ENCODE data around the gene GAS2.

GAS2 gene

DNA sequence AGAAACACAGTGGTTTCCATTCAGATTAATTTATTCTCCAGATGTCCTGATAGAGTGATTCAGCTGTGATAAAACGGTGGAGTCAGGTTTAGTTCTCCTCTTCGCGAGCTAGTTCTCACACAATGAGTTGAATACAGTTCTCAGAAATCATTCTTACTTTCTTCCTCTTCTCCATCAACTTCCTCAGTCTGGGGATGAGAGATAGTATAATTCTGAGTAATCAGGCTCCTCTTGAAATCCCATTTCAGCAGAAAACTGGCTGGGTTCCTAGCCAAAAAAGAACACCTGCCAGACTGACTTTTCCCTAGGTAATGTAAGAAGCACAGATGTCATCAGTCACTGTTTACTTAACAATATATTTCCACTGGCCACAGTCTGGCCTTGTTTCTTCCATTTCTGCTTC is 86.5 kb downstream of the GAS2 start:
- H3K9ac ChIP-seq (ENCODE audit: insufficient read length, low read depth): no peak overlapping the region
- DNase-seq (ENCODE audit: low read depth, low spot score): no peak

DNA sequence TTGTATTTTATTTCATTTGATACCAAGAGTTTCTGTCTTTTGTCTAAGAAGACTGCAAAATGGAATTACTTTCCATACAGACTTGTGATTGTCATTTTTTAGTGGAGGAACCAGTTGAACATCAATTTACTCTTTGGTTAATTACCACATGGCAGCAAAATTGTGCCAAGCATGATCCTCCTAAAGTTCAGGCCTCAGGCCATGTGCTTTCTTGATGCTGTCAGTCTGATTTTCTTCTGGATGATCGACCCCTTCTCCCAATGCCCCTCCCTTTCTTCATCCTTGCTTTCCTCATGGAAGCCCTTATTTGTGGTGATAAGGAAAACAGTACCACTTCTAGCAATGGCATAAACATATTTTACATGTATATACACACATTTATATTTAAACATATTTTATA is 87.0 kb downstream of the GAS2 start:
- Histone ChIP-seq H3K27me3 (ENCODE audit: insufficient read depth, insufficient read length) (no peaks in the 10 kb centered on the region), H3K9ac (ENCODE audit: insufficient read length, low read depth) (no peak overlapping the region), H3K4me3 (ENCODE audit: insufficient read length, low read depth) (no peak overlapping the region), H3K4me1 (ENCODE audit: insufficient read depth, insufficient read length) (no peaks in the 10 kb centered on the region), H3K36me3 (ENCODE audit: insufficient read depth, insufficient read length, low read length) (no peaks in the 10 kb centered on the region), H3K9me3 (ENCODE audit: insufficient read depth, low read length) (no peaks in the 10 kb centered on the region)
- TF ChIP-seq YY1 (IDR thresholded peaks at IDR 0.05; ENCODE audit: insufficient read depth, insufficient read length) (no peak), SUZ12 (IDR thresholded peaks at IDR 0.05; ENCODE audit: extremely low read depth, insufficient read depth, insufficient read length) (no peak), ZNF274 (IDR thresholded peaks at IDR 0.05; ENCODE audit: low read depth, low read length) (no peak)
- no peak for DNase-seq (ENCODE audit: low read depth, low spot score)

More for the DNA sequence above, 86.5 kb downstream of the GAS2 start:
- Histone ChIP-seq H3K9me3 (ENCODE audit: insufficient read depth, low read length) (no peaks in the 10 kb centered on the region), H3K36me3 (ENCODE audit: insufficient read depth, insufficient read length, low read length) (no peaks in the 10 kb centered on the region), H3K4me3 (ENCODE audit: insufficient read length, low read depth) (no peak overlapping the region), H3K27me3 (ENCODE audit: insufficient read depth, insufficient read length) (no peaks in the 10 kb centered on the region), H3K4me1 (ENCODE audit: insufficient read depth, insufficient read length) (no peaks in the 10 kb centered on the region)
- TF ChIP-seq ZNF274 (IDR thresholded peaks at IDR 0.05; ENCODE audit: low read depth, low read length) (no peak), YY1 (IDR thresholded peaks at IDR 0.05; ENCODE audit: insufficient read depth, insufficient read length) (no peak), SUZ12 (IDR thresholded peaks at IDR 0.05; ENCODE audit: extremely low read depth, insufficient read depth, insufficient read length) (no peak)

DNA sequence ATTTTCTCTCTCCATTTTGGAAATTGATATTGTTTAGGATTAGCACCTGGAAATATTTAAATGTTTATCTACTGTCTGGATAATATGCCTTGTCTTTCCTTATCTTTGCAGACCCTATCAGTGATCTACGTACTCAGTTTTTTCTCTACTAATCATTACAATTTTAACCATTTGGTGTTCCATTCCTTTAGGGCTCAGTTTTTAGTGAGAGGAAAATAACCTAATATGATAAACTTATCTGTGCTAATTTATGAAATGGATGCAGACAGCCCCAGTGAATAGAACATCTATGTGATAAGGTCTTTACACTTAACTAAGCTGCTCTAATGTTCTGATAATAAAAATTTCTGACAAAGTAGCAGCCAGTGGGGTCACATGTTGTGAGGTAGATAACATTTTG is 94.7 kb downstream of the GAS2 start:
- Histone ChIP-seq H3K4me3 (ENCODE audit: insufficient read length, low read depth) (no peak overlapping the region), H3K9me3 (ENCODE audit: insufficient read depth, low read length) (no peaks in the 10 kb centered on the region), H3K9ac (ENCODE audit: insufficient read length, low read depth) (no peak overlapping the region)

DNA sequence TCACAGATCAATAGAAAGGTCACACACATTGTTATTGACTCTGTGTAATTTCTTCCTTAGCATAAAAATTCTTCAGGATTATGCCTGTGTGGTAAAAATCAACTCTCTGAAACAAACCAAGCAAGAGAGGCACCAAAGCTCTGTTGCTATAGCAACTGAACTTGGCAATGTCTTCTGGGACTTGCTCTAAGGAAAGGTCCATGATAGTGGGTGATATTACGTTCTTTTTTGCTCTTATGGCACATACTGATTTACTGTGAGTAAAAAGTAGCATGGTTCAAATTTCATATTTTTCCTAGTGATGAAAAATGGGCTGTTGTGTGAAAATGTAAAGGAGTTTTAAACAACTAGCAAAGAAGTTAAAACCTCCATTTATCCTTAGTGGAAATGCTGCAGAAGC is 96.8 kb downstream of the GAS2 start:
- Histone ChIP-seq H3K27me3 (ENCODE audit: insufficient read depth, insufficient read length) (no peaks in the 10 kb centered on the region), H3K9me3 (ENCODE audit: insufficient read depth, low read length) (no peaks in the 10 kb centered on the region), H3K36me3 (ENCODE audit: insufficient read depth, insufficient read length, low read length) (no peaks in the 10 kb centered on the region), H3K4me1 (ENCODE audit: insufficient read depth, insufficient read length) (no peaks in the 10 kb centered on the region), H3K4me3 (ENCODE audit: insufficient read length, low read depth) (no peak overlapping the region), H3K9ac (ENCODE audit: insufficient read length, low read depth) (no peak overlapping the region)
- no peak for DNase-seq (ENCODE audit: low read depth, low spot score)
- TF ChIP-seq ZNF274 (IDR thresholded peaks at IDR 0.05; ENCODE audit: low read depth, low read length): no peak
- no peak for TF ChIP-seq SUZ12 (IDR thresholded peaks at IDR 0.05; ENCODE audit: extremely low read depth, insufficient read depth, insufficient read length)
- no peak for TF ChIP-seq YY1 (IDR thresholded peaks at IDR 0.05; ENCODE audit: insufficient read depth, insufficient read length)

More for the DNA sequence above, 94.7 kb downstream of the GAS2 start:
- DNase-seq (ENCODE audit: low read depth, low spot score): no peak
- Histone ChIP-seq H3K36me3 (ENCODE audit: insufficient read depth, insufficient read length, low read length) (no peaks in the 10 kb centered on the region), H3K4me1 (ENCODE audit: insufficient read depth, insufficient read length) (no peaks in the 10 kb centered on the region), H3K27me3 (ENCODE audit: insufficient read depth, insufficient read length) (no peaks in the 10 kb centered on the region)
- TF ChIP-seq ZNF274 (IDR thresholded peaks at IDR 0.05; ENCODE audit: low read depth, low read length) (no peak), YY1 (IDR thresholded peaks at IDR 0.05; ENCODE audit: insufficient read depth, insufficient read length) (no peak), SUZ12 (IDR thresholded peaks at IDR 0.05; ENCODE audit: extremely low read depth, insufficient read depth, insufficient read length) (no peak)

DNA sequence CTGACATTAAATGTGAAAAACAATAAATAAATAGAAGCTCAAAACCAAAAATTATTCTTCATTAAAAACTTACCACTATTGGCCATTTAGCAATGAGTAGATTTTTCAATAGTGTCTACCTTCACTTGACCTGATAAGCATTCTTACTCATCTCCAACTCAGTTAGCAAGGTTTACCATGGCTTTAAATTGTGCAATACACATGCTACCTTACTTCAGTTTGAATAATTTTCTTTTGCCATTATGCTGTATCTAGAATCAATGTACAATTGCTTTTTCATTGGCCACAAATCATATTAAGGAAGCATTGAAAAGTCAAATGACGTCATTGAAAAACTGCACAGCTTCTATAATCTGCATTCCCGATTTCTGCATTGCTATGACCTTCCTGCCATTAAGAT is 98.3 kb downstream of the GAS2 start:
- no peaks in the 10 kb centered on the region for H3K9me3 ChIP-seq (ENCODE audit: insufficient read depth, low read length)
- no peaks in the 10 kb centered on the region for H3K36me3 ChIP-seq (ENCODE audit: insufficient read depth, insufficient read length, low read length)
- no peak overlapping the region for H3K9ac ChIP-seq (ENCODE audit: insufficient read length, low read depth)
- TF ChIP-seq SUZ12 (IDR thresholded peaks at IDR 0.05; ENCODE audit: extremely low read depth, insufficient read depth, insufficient read length): no peak
- TF ChIP-seq YY1 (IDR thresholded peaks at IDR 0.05; ENCODE audit: insufficient read depth, insufficient read length): no peak
- TF ChIP-seq ZNF274 (IDR thresholded peaks at IDR 0.05; ENCODE audit: low read depth, low read length): no peak
- H3K27me3 ChIP-seq (ENCODE audit: insufficient read depth, insufficient read length): no peaks in the 10 kb centered on the region
- no peaks in the 10 kb centered on the region for H3K4me1 ChIP-seq (ENCODE audit: insufficient read depth, insufficient read length)
- H3K4me3 ChIP-seq (ENCODE audit: insufficient read length, low read depth): no peak overlapping the region
- no peak for DNase-seq (ENCODE audit: low read depth, low spot score)

DNA sequence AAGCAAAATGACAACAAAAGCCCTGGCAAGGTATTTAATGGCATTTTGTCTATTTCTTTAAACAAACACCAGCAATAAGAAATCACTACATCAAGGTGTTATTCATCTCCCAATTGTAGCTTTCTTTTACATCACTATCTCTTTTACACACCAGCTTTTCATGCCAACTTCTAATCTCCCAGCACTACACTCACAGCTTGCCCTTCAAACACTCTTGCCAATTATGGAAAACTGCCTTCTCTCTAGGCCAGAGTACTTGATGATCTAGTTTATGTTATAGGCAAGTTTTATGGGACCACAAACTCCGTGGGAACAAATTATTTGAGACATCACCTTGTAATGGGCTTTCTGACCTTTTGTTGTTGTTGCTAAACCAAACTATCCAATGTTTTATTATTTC is 101.9 kb downstream of the GAS2 start:
- H3K27me3 ChIP-seq (ENCODE audit: insufficient read depth, insufficient read length): no peaks in the 10 kb centered on the region
- TF ChIP-seq SUZ12 (IDR thresholded peaks at IDR 0.05; ENCODE audit: extremely low read depth, insufficient read depth, insufficient read length) (no peak), ZNF274 (IDR thresholded peaks at IDR 0.05; ENCODE audit: low read depth, low read length) (no peak), YY1 (IDR thresholded peaks at IDR 0.05; ENCODE audit: insufficient read depth, insufficient read length) (no peak)
- no peaks in the 10 kb centered on the region for H3K4me1 ChIP-seq (ENCODE audit: insufficient read depth, insufficient read length)
- H3K9me3 ChIP-seq (ENCODE audit: insufficient read depth, low read length): no peaks in the 10 kb centered on the region
- H3K4me3 ChIP-seq (ENCODE audit: insufficient read length, low read depth): no peak overlapping the region
- H3K9ac ChIP-seq (ENCODE audit: insufficient read length, low read depth): no peak overlapping the region
- no peaks in the 10 kb centered on the region for H3K36me3 ChIP-seq (ENCODE audit: insufficient read depth, insufficient read length, low read length)
- no peak for DNase-seq (ENCODE audit: low read depth, low spot score)

DNA sequence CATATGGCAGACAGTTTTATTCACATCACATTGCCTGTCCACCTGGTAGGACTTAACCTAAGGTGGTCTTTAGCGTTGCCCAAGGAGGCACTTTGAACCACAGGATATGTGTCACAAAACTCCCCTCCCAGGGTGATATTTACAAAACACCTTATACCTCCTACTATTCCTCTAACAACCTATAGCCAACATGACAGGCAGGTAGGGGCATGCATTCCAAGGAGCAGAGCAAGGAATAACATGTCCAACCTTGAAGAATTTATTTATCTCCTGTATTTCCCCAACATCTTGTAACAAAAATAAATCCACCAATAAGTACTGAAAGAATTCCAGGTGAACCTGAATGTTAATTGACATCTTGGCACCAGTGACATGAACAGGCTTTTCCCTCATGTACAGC is 102.7 kb downstream of the GAS2 start:
- TF ChIP-seq SUZ12 (IDR thresholded peaks at IDR 0.05; ENCODE audit: extremely low read depth, insufficient read depth, insufficient read length) (no peak), ZNF274 (IDR thresholded peaks at IDR 0.05; ENCODE audit: low read depth, low read length) (no peak), YY1 (IDR thresholded peaks at IDR 0.05; ENCODE audit: insufficient read depth, insufficient read length) (no peak)
- Histone ChIP-seq H3K9ac (ENCODE audit: insufficient read length, low read depth) (no peak overlapping the region), H3K27me3 (ENCODE audit: insufficient read depth, insufficient read length) (no peaks in the 10 kb centered on the region), H3K36me3 (ENCODE audit: insufficient read depth, insufficient read length, low read length) (no peaks in the 10 kb centered on the region), H3K9me3 (ENCODE audit: insufficient read depth, low read length) (no peaks in the 10 kb centered on the region), H3K4me3 (ENCODE audit: insufficient read length, low read depth) (no peak overlapping the region), H3K4me1 (ENCODE audit: insufficient read depth, insufficient read length) (no peaks in the 10 kb centered on the region)
- DNase-seq (ENCODE audit: low read depth, low spot score): no peak

DNA sequence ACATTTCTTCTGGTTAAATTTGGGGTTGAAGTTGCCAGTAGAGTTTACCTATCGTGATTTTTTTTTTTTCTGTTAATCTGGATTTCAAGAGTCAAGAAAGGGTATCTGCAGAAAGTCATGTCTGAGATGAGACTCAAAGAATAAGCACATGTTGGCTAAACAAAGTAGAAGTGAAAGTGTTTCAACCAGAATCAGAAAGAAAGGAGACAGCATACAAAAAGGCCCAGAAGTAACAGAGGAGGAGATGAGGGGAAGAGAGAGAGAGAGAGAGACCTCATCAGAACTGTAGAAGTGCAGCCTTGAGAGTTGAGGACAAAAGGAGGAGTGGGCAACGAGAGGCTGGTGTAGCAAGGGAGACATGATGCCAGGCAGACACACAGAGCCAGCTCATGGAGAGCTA is 108.3 kb downstream of the GAS2 start:
- Histone ChIP-seq H3K4me3 (ENCODE audit: insufficient read length, low read depth) (no peak overlapping the region), H3K4me1 (ENCODE audit: insufficient read depth, insufficient read length) (no peaks in the 10 kb centered on the region), H3K36me3 (ENCODE audit: insufficient read depth, insufficient read length, low read length) (no peaks in the 10 kb centered on the region), H3K9ac (ENCODE audit: insufficient read length, low read depth) (no peak overlapping the region), H3K9me3 (ENCODE audit: insufficient read depth, low read length) (no peaks in the 10 kb centered on the region), H3K27me3 (ENCODE audit: insufficient read depth, insufficient read length) (no peaks in the 10 kb centered on the region)
- no peak for TF ChIP-seq YY1 (IDR thresholded peaks at IDR 0.05; ENCODE audit: insufficient read depth, insufficient read length)
- no peak for TF ChIP-seq ZNF274 (IDR thresholded peaks at IDR 0.05; ENCODE audit: low read depth, low read length)
- TF ChIP-seq SUZ12 (IDR thresholded peaks at IDR 0.05; ENCODE audit: extremely low read depth, insufficient read depth, insufficient read length): no peak
- no peak for DNase-seq (ENCODE audit: low read depth, low spot score)
